HepG2 (cell line): ENCODE results near the gene SKP1.
"Not testable (repeated sequence)": the region's sequence is repeated elsewhere in the genome, so short reads cannot be mapped to it uniquely, and the experiment has no call there.

Source experiments
- CENPBD1 ChIP-seq: sonication (generic); formaldehyde crosslinking; IDR thresholded peaks from 2 replicates; pipeline ENCODE4 v1.8.0; 2022; ENCODE audit warnings: missing genetic modification reagents, low read depth, mild to moderate bottlenecking, borderline replicate concordance
- MAFF ChIP-seq: IDR thresholded peaks from 2 replicates; pipeline ENCODE4 v1.6.1; 2011; ENCODE audit warnings: low read depth, low read length, improper control_type of control experiment
- POLR2A ChIP-seq, 2 experiments: IDR thresholded peaks; 2 replicates each; pipeline ENCODE4 v1.6.1; 2011; ENCODE audit warnings: low read depth in 2 of 2, low read length in 2 of 2, mild to moderate bottlenecking in 1 of 2, moderate library complexity in 1 of 2; ENCODE audit not compliant: insufficient read depth in 1 of 2
- SMC3 ChIP-seq: IDR thresholded peaks from 2 replicates; pipeline ENCODE4 v1.6.1; 2011; ENCODE audit warnings: low read length, improper control_type of control experiment
- YY1 ChIP-seq: IDR thresholded peaks from 2 replicates; pipeline ENCODE4 v1.6.1; 2011; ENCODE audit warnings: low read length, low read depth, moderate library complexity, mild to moderate bottlenecking; ENCODE audit not compliant: insufficient read depth, insufficient replicate concordance
- ZNF513 ChIP-seq: sonication (generic); formaldehyde crosslinking; conservative IDR thresholded peaks from 2 replicates; pipeline ENCODE4 v1.5.0; 2020; ENCODE audit warnings: missing genetic modification reagents
- ZSCAN29 ChIP-seq: sonication (generic); formaldehyde crosslinking; conservative IDR thresholded peaks from 2 replicates; pipeline ENCODE4 v1.4.0; 2020; ENCODE audit warnings: mild to moderate bottlenecking, missing genetic modification reagents

GRCh38 chr5:134221690-134222089 is 44.9 kb upstream of the SKP1 start:
- not testable (repeated sequence) for TF ChIP-seq CENPBD1 (CRISPR knock-in tag); ZNF513 (CRISPR knock-in tag); ZSCAN29 (CRISPR knock-in tag); YY1; SMC3; POLR2A (IDR thresholded peaks at IDR 0.05; ENCODE audit: insufficient read depth in 1 of 2, low read depth in 2 of 2, low read length in 2 of 2); MAFF
